ENCODE data around the gene RBM24.

RBM24 gene

DNA sequence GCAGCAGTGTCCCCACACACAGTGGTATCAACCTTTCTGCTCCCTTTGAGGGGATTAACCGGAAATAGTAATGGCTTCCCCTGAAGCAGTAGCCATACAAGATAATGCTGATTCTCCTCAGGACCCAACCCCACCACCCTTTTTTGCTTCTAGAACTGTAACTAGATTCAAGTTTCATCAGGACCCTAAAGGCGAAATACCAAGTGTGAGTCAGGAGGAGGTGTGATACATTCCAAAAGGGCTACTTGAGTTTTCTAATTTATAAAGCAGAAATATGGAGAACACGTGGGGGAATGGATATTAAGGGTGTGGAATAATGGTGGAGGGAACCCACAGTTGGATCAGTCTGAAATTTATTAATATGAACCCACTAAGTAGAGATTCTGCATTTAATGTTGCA lies 60.7 kb downstream of the RBM24 start:
- no peak for DNase-seq (ENCODE audit: low spot score)

DNA sequence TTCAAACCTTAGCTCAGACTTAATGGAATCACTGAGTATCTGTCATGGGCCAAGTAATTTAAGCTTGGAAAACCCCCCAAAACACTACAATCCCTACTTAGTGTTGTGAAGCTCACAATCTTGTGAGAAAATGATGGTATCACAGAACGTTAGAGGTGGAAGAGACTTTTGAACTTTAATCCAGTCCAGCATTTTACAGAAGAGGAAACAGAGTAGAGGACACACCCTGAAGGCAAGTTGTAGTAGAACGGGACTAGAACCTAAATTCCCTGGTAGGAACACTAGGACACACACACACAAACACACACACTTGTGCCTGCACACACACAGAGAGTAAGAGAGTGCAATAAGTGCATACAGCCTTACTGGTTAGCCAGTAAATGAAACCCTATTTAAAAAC lies 62.1 kb downstream of the RBM24 start:
- no peak for DNase-seq (ENCODE audit: low spot score)
